Kidney tubule cell (primary cell): Measurements from ENCODE around the gene N4BP2L1.
"Not testable (repeated sequence)": the region's sequence is repeated elsewhere in the genome, so short reads cannot be mapped to it uniquely, and the experiment has no call there.

Source experiments
- DNase-seq: peaks from one replicate; pipeline ENCODE4 v3.0.0-alpha.2; 2018; ENCODE audit warnings: low spot score

Gene N4BP2L1

DNA sequence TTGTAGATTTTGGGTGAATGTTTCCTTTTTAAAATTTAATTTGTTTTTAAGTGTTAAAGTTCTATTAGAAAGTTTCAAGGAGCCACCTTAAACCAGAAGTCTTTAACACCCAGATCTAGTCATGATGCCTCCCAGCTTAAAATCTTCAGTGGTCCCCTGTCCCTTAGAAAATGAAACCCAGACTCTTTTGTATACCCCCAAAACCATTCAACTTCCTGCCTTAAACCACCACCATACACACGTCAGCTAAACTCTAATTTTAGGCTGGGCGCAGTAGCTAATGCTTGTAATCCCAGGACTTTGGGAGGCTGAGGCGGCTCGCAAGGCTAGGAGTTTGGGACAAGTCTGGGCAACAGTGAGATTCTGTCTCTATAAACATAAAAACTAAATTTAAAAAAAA lies 37.9 kb downstream of the N4BP2L1 start:
- no peak for DNase-seq

DNA sequence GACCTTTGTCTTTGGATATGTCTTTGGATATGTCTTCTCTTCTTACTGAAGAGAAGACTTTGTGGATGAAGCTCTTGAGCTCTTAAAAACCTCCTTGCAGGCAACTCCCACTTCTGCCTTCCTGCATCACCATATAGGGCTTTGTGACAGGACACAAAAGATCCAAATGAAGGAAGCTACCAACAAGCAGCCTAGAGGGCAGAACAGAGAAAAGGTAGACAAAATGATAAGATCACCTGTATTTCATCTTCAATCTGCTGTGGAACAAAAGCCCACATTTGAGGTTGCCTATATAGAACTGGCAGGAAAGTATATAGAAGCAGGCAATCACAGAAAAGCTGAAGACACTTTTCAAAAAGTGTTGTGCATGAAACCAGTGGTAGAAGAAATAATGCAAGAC lies 42.5 kb downstream of the N4BP2L1 start:
- no peak for DNase-seq

DNA sequence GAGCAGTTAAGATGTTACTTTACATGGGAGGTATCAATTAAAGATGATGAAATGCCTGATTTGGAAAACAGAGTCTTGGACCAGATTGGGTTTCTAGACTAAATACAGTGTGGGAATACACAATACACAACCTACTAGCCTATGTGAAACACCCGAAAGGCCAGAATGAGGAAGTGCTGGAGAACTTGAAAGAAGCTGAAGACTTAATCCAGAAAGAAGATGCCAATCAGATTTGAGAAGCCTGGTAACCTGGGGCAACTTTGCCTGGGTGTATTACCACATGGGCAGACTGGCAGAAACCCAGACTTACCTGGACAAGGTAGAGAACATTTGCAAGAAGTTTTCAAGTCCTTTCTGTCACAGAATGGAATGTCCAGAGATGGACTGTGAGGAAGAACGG lies 43.2 kb downstream of the N4BP2L1 start:
- DNase-seq, result no peak

DNA sequence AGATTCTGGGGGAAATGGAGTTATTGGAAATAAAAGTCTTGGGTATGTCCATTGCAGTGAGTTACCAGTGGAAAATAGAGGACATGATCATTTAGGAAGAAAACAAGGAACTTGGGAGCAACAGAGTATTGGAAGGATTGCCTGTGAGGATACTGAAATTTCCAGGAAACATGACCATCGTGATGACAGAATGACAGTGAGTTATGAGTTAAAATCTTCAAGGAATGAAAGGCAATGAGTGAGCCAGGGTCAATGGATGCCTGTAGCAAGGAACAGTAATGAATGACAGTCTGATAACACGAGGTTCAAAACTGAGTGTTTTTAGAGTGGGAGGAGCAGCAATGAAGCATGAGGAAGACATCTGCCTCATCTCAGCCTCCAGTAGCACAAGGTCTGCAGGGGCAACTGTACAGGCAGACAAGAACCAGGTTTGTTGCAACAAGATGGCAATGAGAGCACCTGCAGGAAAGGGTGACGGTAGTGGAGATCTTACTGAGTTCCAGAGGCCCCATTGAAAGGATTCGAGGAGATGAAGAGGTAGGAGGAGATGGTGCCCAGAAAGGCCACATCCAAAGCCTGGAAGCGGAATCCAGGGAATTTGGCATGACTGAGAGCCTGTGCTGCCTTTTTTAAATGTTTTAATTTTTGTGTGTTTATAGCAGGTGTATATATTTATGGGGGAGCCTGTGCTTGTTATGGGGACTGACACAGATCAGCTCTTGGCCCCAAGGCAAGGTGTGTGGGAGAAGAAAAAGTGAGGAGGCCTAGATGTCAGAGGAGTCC lies 43.9 kb downstream of the N4BP2L1 start:
- DNase-seq, result no peak

DNA sequence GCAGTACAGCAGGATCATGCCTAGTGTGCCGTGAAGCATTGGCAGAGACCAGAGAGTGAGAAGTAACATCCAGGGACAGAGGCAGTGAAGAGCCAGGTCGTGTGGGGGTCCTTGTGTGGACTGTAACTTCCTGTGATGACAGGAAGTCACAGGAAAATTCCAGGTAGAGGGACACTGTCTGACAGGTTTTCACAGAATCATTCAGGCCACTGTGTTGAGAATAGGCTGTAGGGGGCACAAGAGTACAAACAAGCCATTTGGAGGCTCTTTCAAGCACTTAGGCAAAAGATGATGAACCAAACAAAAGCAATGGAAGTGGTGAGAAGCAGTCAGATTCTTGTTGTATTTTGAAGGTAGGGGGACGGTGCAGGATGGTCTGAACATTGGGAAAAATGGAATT lies 46.4 kb downstream of the N4BP2L1 start:
- peak; percentile 31 for DNase-seq

DNA sequence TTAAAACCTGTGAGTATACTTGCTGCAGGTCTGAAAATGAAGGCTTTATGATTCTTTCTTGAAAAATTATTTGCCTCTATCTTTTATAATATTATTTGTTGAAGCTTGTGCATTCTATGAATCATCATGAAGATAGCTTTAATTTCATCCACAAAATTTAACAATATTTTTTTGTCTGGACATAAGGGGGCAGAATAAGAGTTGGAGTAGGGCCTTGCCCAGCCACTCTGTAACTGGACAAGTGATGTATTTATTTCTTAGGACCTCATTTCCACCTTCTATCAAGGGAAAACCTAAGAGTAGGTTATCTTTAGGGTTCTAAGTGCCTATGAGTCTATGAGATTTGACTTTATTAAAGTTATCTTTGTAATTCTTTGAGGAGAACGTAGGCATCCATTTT lies 49.9 kb downstream of the N4BP2L1 start:
- DNase-seq, result no peak

DNA sequence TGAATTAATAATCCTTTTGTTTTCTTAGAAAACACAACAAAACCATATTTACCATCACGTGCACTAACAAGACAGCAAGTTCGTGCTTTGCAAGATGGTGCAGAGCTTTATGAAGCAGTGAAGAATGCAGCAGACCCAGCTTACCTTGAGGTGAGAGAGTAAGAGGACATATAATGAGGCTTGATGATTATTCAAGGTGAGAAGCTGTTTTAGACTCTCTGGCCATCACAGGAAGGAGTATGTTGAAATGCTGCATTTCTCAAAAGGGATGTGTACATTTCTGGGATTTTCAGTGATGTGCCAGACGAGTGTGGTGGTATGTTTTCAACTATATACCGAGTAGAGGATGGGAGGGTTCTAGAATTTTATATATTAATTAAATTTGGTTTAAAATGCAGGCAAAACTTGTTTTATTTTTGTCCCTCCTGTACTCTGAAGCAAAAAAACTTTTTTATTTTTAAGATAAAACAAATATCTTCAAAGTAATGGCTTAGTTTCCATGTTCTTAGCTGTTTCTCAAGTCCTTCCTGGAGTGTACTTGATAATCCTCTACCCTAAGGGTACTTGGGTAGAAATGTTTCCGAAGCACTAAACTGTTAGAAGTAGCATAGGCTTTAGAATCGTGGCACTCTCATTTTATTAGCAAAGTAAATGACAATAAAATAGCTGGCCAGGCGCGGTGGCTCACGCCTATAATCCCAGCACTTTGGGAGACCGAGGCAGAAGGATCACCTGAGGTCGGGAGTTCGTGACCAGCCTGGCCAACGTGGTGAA lies 51.1 kb downstream of the N4BP2L1 start:
- DNase-seq, result no peak

DNA sequence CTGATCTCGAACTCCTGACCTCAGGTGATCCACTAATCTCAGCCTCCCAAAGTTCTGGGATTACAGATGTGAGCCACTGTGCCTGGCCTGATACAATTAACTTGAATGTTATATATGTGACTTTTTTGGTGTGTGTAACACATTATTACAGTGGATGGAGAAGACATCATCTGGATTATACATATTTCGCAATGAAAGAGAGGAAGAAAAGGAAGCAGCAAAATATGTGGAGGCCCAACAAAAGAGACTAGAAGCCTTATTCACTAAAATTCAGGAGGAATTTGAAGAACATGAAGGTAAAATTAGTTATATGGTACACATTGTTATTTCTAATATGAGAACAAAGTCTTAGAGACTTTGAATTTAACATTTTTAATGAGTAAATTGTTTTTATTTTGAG lies 57.1 kb downstream of the N4BP2L1 start:
- no peak for DNase-seq

DNA sequence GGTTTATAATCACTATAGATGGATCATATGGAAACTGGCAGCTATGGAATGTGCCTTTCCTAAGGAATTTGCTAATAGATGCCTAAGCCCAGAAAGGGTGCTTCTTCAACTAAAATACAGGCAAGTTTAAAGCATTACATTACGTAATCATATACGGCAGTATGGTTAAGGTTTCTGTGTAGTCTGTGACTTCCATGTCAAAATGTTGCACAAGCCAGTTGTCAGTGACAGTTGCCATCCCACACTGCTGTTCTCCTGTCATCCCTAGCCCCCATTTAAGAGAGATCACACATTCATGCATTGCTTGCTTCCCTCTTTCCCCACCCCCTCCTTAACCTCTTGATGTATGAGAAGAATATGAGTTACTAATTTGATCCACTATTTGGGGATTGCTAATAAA lies 65.4 kb downstream of the N4BP2L1 start:
- no peak for DNase-seq

DNA sequence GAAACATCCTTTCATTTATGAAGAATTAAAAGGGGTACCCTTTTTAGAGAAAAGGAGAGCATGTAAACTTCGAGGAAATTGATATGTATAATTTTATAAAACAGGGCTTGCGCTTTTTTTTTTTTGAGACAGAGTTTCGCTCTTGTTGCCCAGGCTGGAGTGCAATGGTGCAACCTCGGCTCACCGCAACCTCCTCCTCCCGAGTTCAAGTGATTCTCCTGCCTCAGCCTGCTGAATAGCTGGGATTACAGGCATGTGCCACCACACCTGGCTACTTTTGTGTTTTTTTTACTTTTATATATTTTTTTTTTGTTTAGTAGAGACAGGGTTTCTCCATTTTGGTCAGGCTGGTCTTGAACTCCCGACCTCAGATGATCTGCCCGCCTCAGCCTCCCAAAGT lies 72.0 kb downstream of the N4BP2L1 start:
- DNase-seq, result not testable (repeated sequence)

DNA sequence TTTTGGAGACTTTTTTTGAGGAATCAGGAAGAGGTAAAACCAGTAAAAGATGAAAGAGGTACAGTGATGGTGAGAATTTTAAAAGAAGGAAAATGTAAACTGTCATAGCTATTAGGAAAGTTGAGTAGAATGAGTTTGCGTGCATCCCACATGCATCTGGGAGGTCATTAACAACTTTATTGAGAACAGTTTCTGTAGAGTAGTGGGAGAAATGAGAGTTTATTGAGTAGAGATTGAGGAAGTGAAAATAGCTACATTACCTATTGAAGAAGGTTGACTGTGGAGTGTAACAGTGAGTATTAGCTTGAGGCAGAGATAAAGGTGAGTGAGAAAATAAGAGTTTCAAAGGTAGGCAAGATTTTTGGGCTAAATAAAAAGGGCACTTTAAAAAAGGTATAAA lies 73.9 kb downstream of the N4BP2L1 start:
- no peak for DNase-seq

DNA sequence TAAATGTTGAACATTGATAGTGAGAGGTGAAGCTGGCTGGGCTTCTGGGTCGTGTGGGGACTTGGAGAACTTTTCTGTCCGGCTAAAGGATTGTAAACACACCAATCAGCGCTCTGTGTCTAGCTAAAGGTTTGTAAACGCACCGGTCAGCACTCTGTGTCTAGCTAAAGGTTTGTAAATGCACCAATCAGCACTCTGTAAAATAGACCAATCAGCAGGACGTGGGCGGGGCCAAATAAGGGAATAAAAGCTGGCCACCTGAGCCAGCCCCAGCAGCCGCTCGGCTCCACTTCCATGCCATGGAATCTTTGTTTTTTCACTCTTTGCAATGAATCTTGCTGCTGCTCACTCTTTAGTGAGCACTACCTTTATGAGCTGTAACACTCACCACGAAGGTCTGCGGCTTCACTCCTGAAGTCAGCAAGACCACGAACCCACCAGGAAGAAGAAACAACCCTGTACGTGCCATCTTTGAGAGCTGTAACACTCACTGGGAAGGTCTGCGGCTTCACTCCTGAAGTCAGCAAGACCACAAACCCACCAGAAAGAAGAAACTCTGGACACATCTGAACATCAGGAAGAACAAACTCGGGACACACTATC lies 77.0 kb downstream of the N4BP2L1 start:
- not testable (repeated sequence) for DNase-seq
